ENCODE measurements around the gene PIP5K1B. TPM values are rescaled to one million over a fixed set of nuclear protein-coding genes. Genes with fewer than 3 reads are reported as not detected.

PIP5K1B gene
- total RNA-seq, 1 experiment from 2014 or later, result 0.20 TPM

DNA sequence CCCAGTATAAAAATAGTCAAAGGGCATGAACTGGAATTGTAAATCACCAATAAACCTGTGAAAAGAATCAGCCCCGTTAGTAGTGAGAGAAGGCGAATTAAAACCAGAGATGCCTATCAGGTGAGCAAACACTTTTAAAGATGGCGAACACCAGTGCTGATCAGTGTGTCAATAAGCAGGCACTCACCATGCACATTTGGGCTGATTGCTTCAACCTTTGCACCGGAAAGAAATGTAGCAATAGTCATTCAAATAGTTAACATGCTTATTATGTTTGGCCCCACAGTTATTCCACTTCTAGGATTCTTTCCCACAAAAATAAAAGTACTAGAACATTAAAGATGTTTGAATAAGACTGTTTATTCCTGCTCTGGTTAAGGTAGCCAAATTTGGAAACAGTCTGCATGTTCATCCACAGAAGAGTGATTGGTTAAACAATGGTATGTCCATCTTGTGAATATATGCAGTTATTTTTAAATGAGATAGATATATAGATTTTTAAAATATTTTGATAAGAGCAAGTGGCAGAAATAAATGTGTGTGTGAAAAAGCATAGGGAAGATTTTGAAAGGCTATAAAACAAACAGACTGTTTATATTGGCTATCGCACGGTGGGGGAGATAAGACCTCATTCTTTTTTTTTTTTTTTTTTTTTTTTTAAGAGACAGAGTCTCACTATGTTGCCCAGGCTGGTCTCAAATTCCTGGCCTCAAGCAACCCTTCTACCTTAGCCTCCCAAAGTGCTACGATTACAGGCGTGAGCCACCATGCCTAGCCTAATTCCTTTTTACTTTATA lies 112.2 kb downstream of the PIP5K1B start:
- ChIA-PET POLR2A (no interaction called here), CTCF (no interaction called here), RAD21 (ENCODE audit: low non-redundant PET in 1 of 2, low total read pairs in 2 of 2, uncharacterized antibody in 2 of 2, unreplicated experiment in 2 of 2) (no interaction called here)
- no peak overlapping the region for H3K9ac ChIP-seq (ENCODE audit: low read length)
- H3K4me1 ChIP-seq (ENCODE audit: control insufficient read depth in 1 of 2, insufficient read depth in 2 of 2, low read length in 2 of 2), result no peaks in the 10 kb centered on the region
- no peak overlapping the region for H3K27ac ChIP-seq (ENCODE audit: low read depth, low read length)
- no peak for DNase-seq (ENCODE audit: low read depth, low spot score)
- no TSS peak for BruUV-seq (replicated peaks)
- intact Hi-C loops (cut with micrococcal nuclease), result loop anchor here (10.0 kb wide), 1 partner anchor 62 kb away; no protein-coding TSS in a partner anchor
- no peaks in the 10 kb centered on the region for H3K9me2 ChIP-seq (ENCODE audit: insufficient read depth)
- no peaks in the 10 kb centered on the region for H3K36me3 ChIP-seq (ENCODE audit: control insufficient read depth in 1 of 2, insufficient read depth in 2 of 2, low read length in 2 of 2)
- no peaks in the 10 kb centered on the region; the same call in 1 of the 2 replicates for H4K20me1 ChIP-seq (ENCODE audit: insufficient read depth)
- no peak for ATAC-seq
- TF ChIP-seq EZH2 (IDR thresholded peaks at IDR 0.05) (no peak), SRF (IDR thresholded peaks at IDR 0.05; ENCODE audit: low read depth) (no peak), CTCF (IDR thresholded peaks at IDR 0.05 in 2 of 3, conservative IDR thresholded peaks at IDR 0.05 in 1 of 3; ENCODE audit: borderline replicate concordance in 1 of 3, insufficient read depth in 1 of 3, low read depth in 2 of 3, low read length in 2 of 3) (no peak), SP1 (IDR thresholded peaks at IDR 0.05; ENCODE audit: low read depth) (no peak), CBX3 (IDR thresholded peaks at IDR 0.05; ENCODE audit: low read depth) (no peak), FOSL1 (IDR thresholded peaks at IDR 0.05; ENCODE audit: low read depth) (no peak), SIN3A (IDR thresholded peaks at IDR 0.05; ENCODE audit: low read depth) (no peak), EGR1 (IDR thresholded peaks at IDR 0.05; ENCODE audit: low read depth) (no peak), JUND (IDR thresholded peaks at IDR 0.05) (no peak), ZFX (IDR thresholded peaks at IDR 0.05) (no peak), CEBPB (IDR thresholded peaks at IDR 0.05; ENCODE audit: low read depth) (no peak), TCF7L2 (IDR thresholded peaks at IDR 0.05; ENCODE audit: borderline replicate concordance, extremely low read depth, insufficient read depth, insufficient read length) (no peak), RAD21 (IDR thresholded peaks at IDR 0.05; ENCODE audit: low read depth) (no peak), ELF1 (IDR thresholded peaks at IDR 0.05; ENCODE audit: borderline replicate concordance, low read depth) (no peak), POLR2A (IDR thresholded peaks at IDR 0.05; ENCODE audit: borderline replicate concordance, extremely low read depth, insufficient read depth, insufficient read length) (no peak), EZH2phosphoT487 (IDR thresholded peaks at IDR 0.05; ENCODE audit: borderline replicate concordance) (no peak)
- TF ChIP-seq, protein P1, sequence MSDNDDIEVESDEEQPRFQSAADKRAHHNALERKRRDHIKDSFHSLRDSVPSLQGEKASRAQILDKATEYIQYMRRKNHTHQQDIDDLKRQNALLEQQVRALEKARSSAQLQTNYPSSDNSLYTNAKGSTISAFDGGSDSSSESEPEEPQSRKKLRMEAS (IDR thresholded peaks at IDR 0.05), result no peak
- TF ChIP-seq, protein P2, sequence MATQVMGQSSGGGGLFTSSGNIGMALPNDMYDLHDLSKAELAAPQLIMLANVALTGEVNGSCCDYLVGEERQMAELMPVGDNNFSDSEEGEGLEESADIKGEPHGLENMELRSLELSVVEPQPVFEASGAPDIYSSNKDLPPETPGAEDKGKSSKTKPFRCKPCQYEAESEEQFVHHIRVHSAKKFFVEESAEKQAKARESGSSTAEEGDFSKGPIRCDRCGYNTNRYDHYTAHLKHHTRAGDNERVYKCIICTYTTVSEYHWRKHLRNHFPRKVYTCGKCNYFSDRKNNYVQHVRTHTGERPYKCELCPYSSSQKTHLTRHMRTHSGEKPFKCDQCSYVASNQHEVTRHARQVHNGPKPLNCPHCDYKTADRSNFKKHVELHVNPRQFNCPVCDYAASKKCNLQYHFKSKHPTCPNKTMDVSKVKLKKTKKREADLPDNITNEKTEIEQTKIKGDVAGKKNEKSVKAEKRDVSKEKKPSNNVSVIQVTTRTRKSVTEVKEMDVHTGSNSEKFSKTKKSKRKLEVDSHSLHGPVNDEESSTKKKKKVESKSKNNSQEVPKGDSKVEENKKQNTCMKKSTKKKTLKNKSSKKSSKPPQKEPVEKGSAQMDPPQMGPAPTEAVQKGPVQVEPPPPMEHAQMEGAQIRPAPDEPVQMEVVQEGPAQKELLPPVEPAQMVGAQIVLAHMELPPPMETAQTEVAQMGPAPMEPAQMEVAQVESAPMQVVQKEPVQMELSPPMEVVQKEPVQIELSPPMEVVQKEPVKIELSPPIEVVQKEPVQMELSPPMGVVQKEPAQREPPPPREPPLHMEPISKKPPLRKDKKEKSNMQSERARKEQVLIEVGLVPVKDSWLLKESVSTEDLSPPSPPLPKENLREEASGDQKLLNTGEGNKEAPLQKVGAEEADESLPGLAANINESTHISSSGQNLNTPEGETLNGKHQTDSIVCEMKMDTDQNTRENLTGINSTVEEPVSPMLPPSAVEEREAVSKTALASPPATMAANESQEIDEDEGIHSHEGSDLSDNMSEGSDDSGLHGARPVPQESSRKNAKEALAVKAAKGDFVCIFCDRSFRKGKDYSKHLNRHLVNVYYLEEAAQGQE (IDR thresholded peaks at IDR 0.05; ENCODE audit: low read depth), result no peak
- peaks cover 16% of the 10 kb centered on the region; the same call in 1 of the 2 replicates for H3K27me3 ChIP-seq (ENCODE audit: insufficient read depth, low read length)
- no peak overlapping the region for H2AFZ ChIP-seq (ENCODE audit: low read depth, low read length, poor library complexity, severe bottlenecking)
- no peaks in the 10 kb centered on the region for H3K9me3 ChIP-seq (ENCODE audit: control insufficient read depth in 1 of 2, insufficient read depth in 1 of 2, low read depth in 1 of 2, low read length in 2 of 2)
- H3K79me2 ChIP-seq (ENCODE audit: insufficient read depth, low read length), result no peaks in the 10 kb centered on the region
- no peak overlapping the region for H3K4me2 ChIP-seq (ENCODE audit: low read length)
- H3K4me3 ChIP-seq (replicated peaks in 1 of 2; ENCODE audit: low read depth in 1 of 2, low read length in 2 of 2), result no peak overlapping the region

Measured in HCT116 (cell line).